ENCODE results near the gene CPO.

Gene CPO

GRCh38 chr2:207015901-207016300, 76.6 kb downstream of the CPO start:
- DNase-seq (ENCODE audit: low spot score), result no peak

All from left forelimb (tissue), 1 donor.